ENCODE measurements around the gene RIMS4.
"Not testable (repeated sequence)": the region's sequence is repeated elsewhere in the genome, so short reads cannot be mapped to it uniquely, and the experiment has no call there.

The RIMS4 gene

GRCh38 chr20:44795836-44796235 lies 14.5 kb downstream of the RIMS4 start:
- no peak for DNase-seq (ENCODE audit: low spot score)

GRCh38 chr20:44792796-44793195 lies 17.6 kb downstream of the RIMS4 start:
- DNase-seq (ENCODE audit: low spot score) = no peak

GRCh38 chr20:44790638-44791393 lies 19.5 kb downstream of the RIMS4 start:
- DNase-seq (ENCODE audit: low spot score) = no peak

- no peak for DNase-seq (ENCODE audit: low spot score)
Measured at GRCh38 chr20:44788706-44789456, 21.5 kb downstream of the RIMS4 start.

GRCh38 chr20:44787299-44787698 lies 23.0 kb downstream of the RIMS4 start:
- no peak for DNase-seq (ENCODE audit: low spot score)

GRCh38 chr20:44785768-44786167 lies 24.6 kb downstream of the RIMS4 start:
- DNase-seq (ENCODE audit: low spot score) = no peak

GRCh38 chr20:44784688-44785087 lies 25.7 kb downstream of the RIMS4 start:
- no peak for DNase-seq (ENCODE audit: low spot score)

GRCh38 chr20:44781791-44782190 lies 28.6 kb downstream of the RIMS4 start:
- no peak for DNase-seq (ENCODE audit: low spot score)

- DNase-seq (ENCODE audit: low spot score) = no peak
Measured at GRCh38 chr20:44781118-44781517, 29.2 kb downstream of the RIMS4 start.

- DNase-seq (ENCODE audit: low spot score) = peak; percentile 3
Measured at GRCh38 chr20:44780226-44780625, 30.1 kb downstream of the RIMS4 start.

- DNase-seq (ENCODE audit: low spot score) = no peak
Measured at GRCh38 chr20:44776980-44777379, 33.4 kb downstream of the RIMS4 start.

- no peak for DNase-seq (ENCODE audit: low spot score)
Measured at GRCh38 chr20:44773070-44773829, 37.1 kb downstream of the RIMS4 start.

GRCh38 chr20:44772636-44773035 lies 37.7 kb downstream of the RIMS4 start:
- no peak for DNase-seq (ENCODE audit: low spot score)

GRCh38 chr20:44771172-44771535 lies 39.2 kb downstream of the RIMS4 start:
- DNase-seq (ENCODE audit: low spot score) = no peak

- no peak for DNase-seq (ENCODE audit: low spot score)
Measured at GRCh38 chr20:44770484-44771171, 39.7 kb downstream of the RIMS4 start.

- no peak for DNase-seq (ENCODE audit: low spot score)
Measured at GRCh38 chr20:44769481-44769863, 40.9 kb downstream of the RIMS4 start.

- DNase-seq (ENCODE audit: low spot score) = no peak
Measured at GRCh38 chr20:44768854-44769480, 41.4 kb downstream of the RIMS4 start.

- no peak for DNase-seq (ENCODE audit: low spot score)
Measured at GRCh38 chr20:44768256-44768655, 42.1 kb downstream of the RIMS4 start.

- DNase-seq (ENCODE audit: low spot score) = no peak
Measured at GRCh38 chr20:44765701-44766347, 44.5 kb downstream of the RIMS4 start.

GRCh38 chr20:44765091-44765490 lies 45.3 kb downstream of the RIMS4 start:
- no peak for DNase-seq (ENCODE audit: low spot score)

GRCh38 chr20:44763798-44764197 lies 46.5 kb downstream of the RIMS4 start:
- not testable (repeated sequence) for DNase-seq (ENCODE audit: low spot score)
